Measurements from ENCODE around the gene GBP3. TPM values are rescaled to one million over a fixed set of nuclear protein-coding genes. Genes with fewer than 3 reads are reported as not detected.

GBP3 gene
- polyA plus RNA-seq, 1 of the 3 experiments (the other 2 are of a cell fraction), result 8.5 TPM

GRCh38 chr1:89070509-89070908 lies 47.8 kb upstream of the GBP3 start:
- no peak overlapping the region for H3K27ac ChIP-seq (ENCODE audit: low read depth in 2 of 2, low read length in 1 of 2)
- H3K9me2 ChIP-seq, result no peaks in the 10 kb centered on the region
- H3K9ac ChIP-seq, result no peak overlapping the region
- POLR2A ChIA-PET, result no interaction called here
- no peaks in the 10 kb centered on the region; a peak in 1 of 4 replicates for H3K4me1 ChIP-seq (ENCODE audit: control insufficient read depth in 1 of 2, insufficient read depth in 2 of 2, low read depth in 1 of 2, low read length in 1 of 2)
- no peak for DNase-seq
- H3K79me2 ChIP-seq (ENCODE audit: insufficient read depth), result no peaks in the 10 kb centered on the region
- no peaks in the 10 kb centered on the region for H3F3A ChIP-seq (replicated peaks; ENCODE audit: insufficient read depth)
- peak overlapping the region; percentile 69; the same call in 1 of the 2 replicates for H3K4me2 ChIP-seq
- H3K4me3 ChIP-seq (ENCODE audit: low read depth in 2 of 2, low read length in 1 of 2), result peak overlapping the region in 1 of 2 experiments; percentile 29; a peak in 1 of 4 replicates
- H3K36me3 ChIP-seq (replicated peaks in 1 of 2; ENCODE audit: control insufficient read depth in 1 of 2, insufficient read depth in 2 of 2, low read length in 1 of 2), result no peaks in the 10 kb centered on the region
- TF ChIP-seq RFX5 (IDR thresholded peaks at IDR 0.05; ENCODE audit: low read length) (no peak), RCOR1 (IDR thresholded peaks at IDR 0.05; ENCODE audit: low read length) (no peak), FOXM1 (IDR thresholded peaks at IDR 0.05; ENCODE audit: low read depth) (no peak), GABPA (IDR thresholded peaks at IDR 0.05; ENCODE audit: low read depth) (no peak), USF2 (IDR thresholded peaks at IDR 0.05; ENCODE audit: borderline replicate concordance, low read depth, low read length) (no peak), FOSL2 (IDR thresholded peaks at IDR 0.05; ENCODE audit: borderline replicate concordance, low read depth) (no peak), IRF3 (IDR thresholded peaks at IDR 0.05; ENCODE audit: low read depth, low read length) (no peak), MXI1 (IDR thresholded peaks at IDR 0.05; ENCODE audit: low read depth, low read length) (no peak), FOXJ3 (CRISPR knock-in tag; IDR thresholded peaks at IDR 0.05) (no peak), ELF1 (IDR thresholded peaks at IDR 0.05) (no peak), SMC3 (IDR thresholded peaks at IDR 0.05; ENCODE audit: low read depth, low read length) (no peak), TEAD4 (IDR thresholded peaks at IDR 0.05; ENCODE audit: borderline replicate concordance, insufficient read depth) (no peak)
- no peak overlapping the region for H2AFZ ChIP-seq (ENCODE audit: low read depth)
- 94% methylated on average over 1 of the region's 1 CpG for WGBS (ENCODE audit: low lambda C conversion rate)
- no peaks in the 10 kb centered on the region for H3K9me3 ChIP-seq
- H4K20me1 ChIP-seq (ENCODE audit: insufficient read depth), result no peaks in the 10 kb centered on the region
- no peaks in the 10 kb centered on the region for H3K27me3 ChIP-seq (ENCODE audit: insufficient read depth)
- CTCF ChIA-PET, result interaction anchor here (1.6 kb wide), 1 partner anchor 291 kb away, joined by 4 read pairs; no protein-coding TSS in a partner anchor

GRCh38 chr1:89069951-89070350 lies 47.3 kb upstream of the GBP3 start:
- Histone ChIP-seq H3K9ac (no peak overlapping the region), H3K36me3 (replicated peaks in 1 of 2; ENCODE audit: control insufficient read depth in 1 of 2, insufficient read depth in 2 of 2, low read length in 1 of 2) (no peaks in the 10 kb centered on the region), H2AFZ (ENCODE audit: low read depth) (peak overlapping the region; percentile 63; the same call in 1 of the 2 replicates), H3K4me2 (peak overlapping the region; percentile 69), H3K27me3 (ENCODE audit: insufficient read depth) (no peaks in the 10 kb centered on the region), H3K4me3 (ENCODE audit: low read depth in 2 of 2, low read length in 1 of 2) (peak overlapping the region in 1 of 2 experiments; percentile 29; a peak in 2 of 4 replicates), H3K9me3 (no peaks in the 10 kb centered on the region), H3F3A (replicated peaks; ENCODE audit: insufficient read depth) (no peaks in the 10 kb centered on the region), H3K79me2 (ENCODE audit: insufficient read depth) (no peaks in the 10 kb centered on the region), H3K9me2 (no peaks in the 10 kb centered on the region), H3K27ac (ENCODE audit: low read depth in 2 of 2, low read length in 1 of 2) (no peak overlapping the region), H4K20me1 (ENCODE audit: insufficient read depth) (no peaks in the 10 kb centered on the region), H3K4me1 (ENCODE audit: control insufficient read depth in 1 of 2, insufficient read depth in 2 of 2, low read depth in 1 of 2, low read length in 1 of 2) (no peaks in the 10 kb centered on the region; a peak in 1 of 4 replicates)
- 82% methylated on average over 2 of the region's 2 CpGs for WGBS (ENCODE audit: low lambda C conversion rate)
- TF ChIP-seq YY1 (IDR thresholded peaks at IDR 0.05; ENCODE audit: low read depth) (no peak), TCF12 (IDR thresholded peaks at IDR 0.05) (no peak)
- ChIA-PET CTCF (interaction anchor here (1.3 to 1.6 kb wide), 3 partner anchors 20 to 292 kb away, joined by 4 to 5 read pairs (median 4); no protein-coding TSS in a partner anchor), POLR2A (no interaction called here)
- DNase-seq, result no peak

Data from SK-N-SH (cell line).